HG02642 (cell line): ENCODE data around the gene PLAC1.

Source experiments
- ATAC-seq: cut with Tn5 transposase; IDR thresholded peaks from one replicate; pipeline ENCODE4 v1.9.1; 2021; ENCODE audit warnings: mild to moderate bottlenecking; ENCODE audit not compliant: unreplicated experiment, poor library complexity

The PLAC1 gene, protein sequence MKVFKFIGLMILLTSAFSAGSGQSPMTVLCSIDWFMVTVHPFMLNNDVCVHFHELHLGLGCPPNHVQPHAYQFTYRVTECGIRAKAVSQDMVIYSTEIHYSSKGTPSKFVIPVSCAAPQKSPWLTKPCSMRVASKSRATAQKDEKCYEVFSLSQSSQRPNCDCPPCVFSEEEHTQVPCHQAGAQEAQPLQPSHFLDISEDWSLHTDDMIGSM

DNA sequence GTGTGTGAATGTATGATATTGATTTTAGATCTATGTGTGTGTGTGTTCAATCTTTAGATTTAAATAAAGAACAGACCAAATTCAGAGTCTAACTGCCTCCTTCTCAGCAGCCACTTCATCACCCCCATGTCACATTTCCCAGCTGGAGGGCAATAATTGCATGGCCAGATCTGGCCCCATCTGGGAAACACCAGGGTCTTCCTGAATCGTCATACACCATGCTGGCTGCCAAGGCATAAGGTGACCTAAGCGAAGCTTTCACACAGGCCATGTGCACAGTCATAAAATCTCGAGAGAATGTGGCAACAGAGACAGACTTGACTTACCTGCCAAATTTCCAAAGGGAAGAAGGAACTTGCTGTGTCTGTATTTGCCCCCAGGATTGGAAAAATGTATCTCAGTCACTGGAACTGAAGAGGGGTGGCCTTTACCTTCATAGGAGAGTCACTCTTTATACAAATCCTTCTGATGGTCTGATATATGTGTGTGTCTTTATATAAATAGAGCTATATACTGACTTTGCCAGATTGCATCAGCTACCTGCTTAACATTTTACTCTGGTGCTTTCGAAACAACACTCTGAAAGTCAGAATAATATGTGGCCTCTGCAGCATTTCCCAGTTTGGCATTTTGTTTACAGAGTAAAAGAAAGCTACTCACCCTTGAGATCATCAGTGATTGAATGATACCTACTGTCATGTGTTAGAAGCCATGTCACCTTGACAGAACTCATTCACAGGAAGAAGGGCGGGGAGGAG is at the start of gene PLAC1:
Gene PLAC1 (minus strand): TSS at position 470 of the 758 bp plus-strand sequence. CDS start 91,789 bp downstream, outside the sequence.
- no peak for ATAC-seq

DNA sequence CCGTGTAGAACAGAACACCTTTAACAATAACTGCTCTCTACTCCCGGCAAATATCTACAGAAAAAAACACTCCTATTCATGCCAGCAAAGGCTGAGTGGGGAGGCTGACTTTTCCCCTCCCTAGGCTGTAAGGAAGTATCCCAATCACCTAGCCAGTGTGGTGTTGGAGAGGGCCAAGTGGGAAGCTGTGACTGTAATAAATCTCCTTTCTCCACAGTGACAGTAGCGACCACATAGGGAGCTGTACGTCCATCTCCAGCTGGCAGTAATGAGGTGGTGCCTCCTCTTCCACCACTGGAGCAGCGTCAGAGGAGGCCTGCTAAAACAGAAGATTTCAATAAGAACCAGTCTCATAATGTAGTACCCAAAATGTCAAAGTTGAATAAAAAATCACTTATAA is 47.9 kb upstream of the PLAC1 start:
- ATAC-seq = no peak

DNA sequence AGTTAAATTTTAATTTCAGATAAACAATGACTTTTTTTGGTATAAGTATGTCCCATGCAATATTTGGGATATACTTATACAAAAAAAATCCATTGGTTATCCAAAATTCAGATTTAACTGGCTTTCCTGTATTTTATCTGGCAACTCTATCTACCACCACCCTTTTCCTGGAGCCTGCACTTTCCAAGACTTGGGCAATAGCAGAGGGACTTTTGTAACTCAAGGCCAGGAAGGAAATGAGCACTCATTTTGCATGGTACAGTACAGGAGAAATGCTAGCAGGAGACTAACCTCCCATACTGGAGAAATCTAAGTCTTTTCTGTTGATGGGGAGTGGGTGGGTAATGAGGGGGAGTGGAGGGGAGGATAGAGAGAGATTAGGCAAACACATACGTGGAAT is 37.7 kb upstream of the PLAC1 start:
- ATAC-seq = no peak

DNA sequence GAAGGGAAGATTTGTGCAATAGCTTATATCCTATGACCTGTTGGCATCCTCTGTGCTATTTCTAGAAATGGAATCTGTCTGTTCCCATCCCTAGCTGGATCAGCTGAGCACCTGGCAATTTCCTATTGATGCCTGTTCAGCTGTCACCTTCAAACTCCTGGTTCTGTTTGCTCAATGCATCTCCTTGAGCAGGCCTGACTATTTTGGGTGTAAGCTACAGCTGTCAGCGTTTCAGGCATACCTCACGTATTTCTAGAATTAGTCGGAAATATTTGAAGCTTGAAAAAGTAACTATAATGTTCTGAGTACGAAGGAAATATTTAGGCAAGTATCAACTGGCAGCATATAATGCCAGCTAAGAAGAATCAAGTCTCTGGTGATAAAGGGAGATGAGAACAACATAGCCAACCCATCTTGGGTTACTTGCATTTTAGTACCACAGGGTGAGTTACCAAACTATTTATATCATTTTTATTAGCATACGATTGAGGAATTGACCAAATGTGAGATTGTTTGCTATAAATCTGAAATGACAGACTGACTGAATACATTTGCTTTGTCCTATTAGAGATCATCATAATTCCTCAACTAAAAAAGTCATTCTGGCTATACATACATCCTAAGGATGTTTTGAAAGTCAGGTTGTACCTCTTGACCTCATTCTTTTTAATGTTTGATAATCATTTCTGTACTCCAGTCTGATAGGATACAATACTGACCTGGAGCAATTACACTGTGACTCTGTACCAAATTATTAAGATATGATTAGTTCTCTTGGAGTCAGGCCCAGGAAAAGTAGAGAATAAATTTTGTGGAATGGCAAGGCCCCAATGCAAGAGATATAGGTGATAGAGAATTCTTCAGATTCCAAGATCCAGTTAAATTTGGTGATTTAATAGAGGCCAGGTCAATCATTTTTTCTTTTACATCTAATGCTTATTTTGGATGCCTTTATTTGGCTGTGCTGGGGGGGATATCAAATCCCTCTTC is 36.4 kb upstream of the PLAC1 start:
- no peak for ATAC-seq

DNA sequence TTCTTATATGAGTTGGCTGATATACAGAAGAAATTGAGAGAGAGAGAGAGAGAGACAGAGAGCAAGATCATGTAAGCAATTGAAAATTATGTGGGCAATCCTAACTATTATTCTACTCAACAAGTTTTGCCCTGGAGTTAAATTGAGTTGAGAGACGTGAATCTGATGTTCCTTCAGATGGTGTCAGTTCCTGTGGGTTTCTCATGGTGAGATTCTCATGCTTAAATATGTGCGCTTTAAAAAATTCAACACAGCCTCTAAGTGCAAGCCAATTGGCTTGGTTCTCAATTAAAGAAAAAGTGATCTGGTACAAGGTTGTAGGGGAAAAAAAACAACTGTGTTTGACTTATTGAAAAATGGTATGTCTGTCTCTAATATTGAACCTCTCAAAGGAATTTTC is 35.4 kb upstream of the PLAC1 start:
- no peak for ATAC-seq

DNA sequence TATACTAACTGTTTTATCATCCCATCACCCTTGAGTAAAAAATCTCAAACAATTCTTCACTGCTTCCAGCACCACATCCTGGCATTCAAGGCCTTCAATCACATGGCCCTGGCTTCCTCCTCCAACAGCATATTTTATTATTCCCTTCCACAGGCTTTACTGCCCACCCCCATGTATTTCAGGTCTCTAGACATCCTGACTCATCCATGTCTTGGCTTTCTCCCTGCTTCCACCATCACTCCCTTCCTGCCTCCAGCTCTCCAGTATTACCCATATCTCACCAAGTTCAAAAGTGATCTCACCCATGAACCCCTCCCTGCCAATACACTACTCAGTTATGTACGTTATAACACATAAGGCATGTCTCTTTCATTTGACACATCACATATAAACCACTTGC is 34.7 kb upstream of the PLAC1 start:
- ATAC-seq = no peak

DNA sequence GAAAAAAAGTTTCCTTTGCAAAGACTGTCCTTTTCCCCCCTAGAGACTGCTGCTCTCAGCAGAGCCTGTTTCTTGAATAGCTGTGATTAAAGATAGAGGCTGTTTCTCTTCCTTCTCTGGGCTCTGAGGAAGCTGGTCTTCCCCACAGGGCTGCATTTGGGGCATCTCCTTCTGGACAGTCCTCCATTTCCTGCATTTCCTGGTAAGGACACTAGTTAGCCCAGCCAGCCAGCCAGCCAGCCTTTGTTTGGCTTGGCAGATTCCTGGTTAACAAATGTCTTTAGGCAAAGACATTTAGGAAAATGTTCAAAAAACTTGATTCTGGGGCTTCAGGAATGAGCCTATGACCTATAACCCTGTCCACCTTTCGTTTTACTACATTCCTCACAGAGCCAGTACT is 34.0 kb upstream of the PLAC1 start:
- ATAC-seq = no peak

DNA sequence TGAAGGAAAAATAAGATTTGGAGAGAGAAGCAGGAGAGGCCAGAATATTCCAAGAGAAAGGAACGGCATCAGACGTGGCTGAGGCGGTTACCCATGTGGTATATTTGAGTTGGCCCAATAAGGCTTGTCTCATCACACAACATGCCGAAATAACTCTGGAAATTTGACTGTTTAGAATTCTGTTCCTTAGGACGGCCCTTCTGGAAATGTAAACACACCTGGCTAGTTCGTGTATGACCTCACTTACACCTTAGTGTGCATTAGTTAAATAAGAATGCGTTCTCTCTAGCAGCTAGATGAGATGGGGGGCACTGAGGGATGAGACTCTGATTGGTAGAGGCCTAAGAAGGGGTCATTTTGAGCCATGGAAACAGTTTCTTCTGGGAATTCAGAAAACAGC is 33.2 kb upstream of the PLAC1 start:
- no peak for ATAC-seq

DNA sequence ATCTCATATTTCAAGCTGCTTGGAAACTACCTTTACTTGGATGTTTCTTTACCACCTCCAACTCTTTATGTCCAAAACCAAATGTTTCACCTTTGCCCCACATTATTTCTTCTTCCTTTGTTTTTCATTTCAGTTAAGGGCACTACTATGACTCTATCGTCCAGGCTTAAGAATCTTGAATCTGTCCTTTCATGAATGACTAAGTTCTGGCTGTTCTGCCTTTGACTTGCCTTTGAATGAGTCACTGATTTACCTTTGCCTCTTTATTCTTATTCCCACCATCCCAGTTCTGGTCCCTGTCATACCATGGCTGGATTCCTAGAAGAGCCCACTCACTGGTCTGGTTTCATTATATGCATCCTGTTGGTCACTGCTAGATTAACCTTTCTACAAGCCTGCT is 30.6 kb upstream of the PLAC1 start:
- no peak for ATAC-seq

DNA sequence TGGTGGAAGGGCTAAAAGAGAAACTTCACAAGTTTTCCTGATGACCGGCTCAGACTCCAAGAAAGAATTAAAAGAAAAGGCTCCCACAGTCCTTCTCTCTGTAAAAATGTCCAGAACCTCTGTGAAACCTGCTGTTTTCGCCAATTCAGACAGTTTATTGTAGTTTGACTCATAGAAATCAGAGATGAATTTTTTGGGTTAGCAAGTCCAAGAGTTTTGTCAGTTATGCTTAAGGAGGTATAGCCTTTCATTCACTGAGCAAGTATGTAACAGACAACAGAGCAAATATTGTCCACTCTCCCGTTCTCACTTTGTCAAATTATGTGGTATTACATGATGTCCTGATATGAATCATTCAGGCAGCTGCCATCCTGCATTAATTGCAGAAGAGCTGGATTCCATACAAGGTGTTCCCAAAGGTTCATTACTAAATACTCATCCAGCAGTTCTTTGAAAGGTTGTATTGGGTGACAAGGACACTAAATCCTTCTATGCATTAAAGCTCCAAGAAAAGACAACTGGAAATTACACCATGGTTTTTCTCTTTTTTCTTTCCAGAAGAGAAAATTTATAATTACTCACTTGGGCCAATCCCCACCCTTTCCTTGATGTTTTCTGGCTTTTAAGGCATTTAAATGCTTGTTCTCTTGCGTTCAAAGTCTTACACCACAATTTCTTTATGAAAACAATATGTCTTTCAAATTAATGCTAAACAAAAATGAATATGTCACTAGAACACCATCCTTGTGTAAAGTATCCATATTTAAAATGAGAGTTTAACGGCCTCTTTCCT is 30.0 kb upstream of the PLAC1 start:
- ATAC-seq = no peak

DNA sequence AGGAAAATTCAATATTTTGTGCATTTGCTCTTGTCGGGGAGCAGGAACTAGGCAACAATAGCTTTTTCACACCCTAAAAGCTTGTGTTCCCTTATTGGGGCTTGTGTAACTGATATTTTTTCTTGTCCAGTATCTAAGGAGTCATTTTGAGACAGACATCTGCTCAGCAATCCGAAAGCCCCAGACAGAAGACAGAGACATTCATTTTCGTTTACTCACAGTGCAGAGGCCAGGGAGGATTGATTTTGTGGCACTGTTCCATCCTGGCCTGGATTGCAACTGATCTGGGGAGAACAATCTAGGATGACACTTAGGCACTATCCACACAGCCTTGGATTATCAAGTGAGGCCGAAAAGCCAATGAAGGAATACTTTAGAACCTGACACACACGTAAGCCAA is 27.4 kb upstream of the PLAC1 start:
- no peak for ATAC-seq

DNA sequence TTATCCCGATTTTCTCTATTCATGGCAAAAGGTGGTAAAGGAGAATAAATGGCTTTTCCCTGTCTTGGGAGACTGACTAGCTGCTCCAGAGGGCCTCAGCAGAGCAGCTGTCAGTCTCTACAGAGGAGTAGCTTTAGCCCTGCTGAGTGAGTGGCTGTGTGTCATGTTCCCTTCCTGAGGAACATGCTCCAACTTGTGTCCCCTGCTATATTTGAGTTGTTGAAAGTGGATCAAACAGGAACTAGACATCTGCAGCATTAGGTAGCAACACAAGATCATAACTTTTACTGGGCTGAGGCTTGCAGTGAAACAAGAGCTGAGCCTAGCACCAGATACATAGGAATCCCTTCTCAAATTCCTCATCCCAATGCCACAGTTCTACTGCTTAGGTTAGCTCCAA is 26.7 kb upstream of the PLAC1 start:
- ATAC-seq = no peak

DNA sequence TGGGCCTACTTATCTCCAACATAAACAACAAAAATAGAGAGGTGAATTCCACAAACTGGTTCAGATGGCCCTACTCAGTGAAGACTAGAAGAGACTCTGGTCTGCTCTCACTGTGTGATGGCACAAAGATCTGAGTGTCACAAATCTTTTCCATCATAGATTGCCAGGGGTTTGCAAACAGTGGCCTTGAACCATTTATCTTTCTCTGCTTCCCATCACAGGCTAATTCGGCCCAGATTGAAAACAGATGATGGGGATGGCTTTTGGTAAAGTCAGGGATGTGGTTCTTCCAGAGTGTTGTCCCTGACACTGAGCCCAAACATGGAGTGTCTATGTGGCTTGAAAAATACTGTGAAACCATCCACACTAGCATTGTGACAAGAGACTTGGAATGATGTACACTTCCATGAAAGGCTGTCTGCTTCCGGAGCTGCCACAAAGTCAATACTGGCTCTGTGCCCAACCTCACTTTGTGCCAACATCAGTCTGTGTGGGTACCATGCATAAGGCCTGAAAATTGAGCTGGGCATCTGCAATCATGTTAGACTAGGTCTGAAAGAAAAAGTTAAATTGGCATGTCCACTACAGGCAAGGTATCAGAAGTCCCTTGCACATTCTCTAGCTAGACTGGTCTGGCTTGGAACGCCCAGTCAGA is 25.2 kb upstream of the PLAC1 start:
- ATAC-seq = no peak

DNA sequence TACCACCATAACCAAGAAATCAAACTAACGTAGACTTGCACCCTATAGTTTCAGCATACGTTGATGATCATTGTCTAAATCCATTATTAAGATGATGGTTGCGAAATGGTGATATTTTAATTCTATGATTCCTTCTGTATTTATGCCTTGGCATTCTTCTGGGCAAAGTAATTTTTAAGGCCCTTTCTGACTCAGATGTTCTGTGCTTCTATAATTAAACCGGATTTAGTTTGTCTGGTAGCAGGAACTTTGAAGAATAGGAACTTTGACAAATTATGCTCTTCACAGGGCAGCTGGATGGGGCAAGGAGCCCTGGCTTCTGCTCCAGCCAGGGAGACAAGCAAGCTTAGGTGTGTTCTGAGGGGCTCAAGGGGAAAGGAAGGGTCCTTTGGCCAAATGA is 23.8 kb upstream of the PLAC1 start:
- ATAC-seq = no peak

DNA sequence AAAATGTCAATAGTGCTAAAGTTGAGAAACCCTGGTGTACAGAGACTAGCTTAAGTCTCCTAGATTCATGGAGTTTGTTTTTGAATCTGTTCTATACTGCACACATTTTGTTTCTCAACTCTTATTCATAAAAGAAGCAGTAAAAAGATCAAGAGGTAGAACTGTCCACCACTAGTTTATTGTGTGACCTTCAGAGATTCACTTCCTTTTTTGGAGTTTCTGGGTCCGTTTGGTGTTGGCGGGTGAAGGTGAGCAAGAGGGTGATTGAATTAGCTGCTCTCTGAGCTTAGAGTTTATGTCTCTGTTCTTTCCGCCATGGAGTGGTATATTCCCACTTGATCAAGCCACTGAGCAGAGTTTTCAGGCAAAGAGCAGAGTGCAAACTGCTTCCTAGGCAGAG is 21.4 kb upstream of the PLAC1 start:
- ATAC-seq = no peak

DNA sequence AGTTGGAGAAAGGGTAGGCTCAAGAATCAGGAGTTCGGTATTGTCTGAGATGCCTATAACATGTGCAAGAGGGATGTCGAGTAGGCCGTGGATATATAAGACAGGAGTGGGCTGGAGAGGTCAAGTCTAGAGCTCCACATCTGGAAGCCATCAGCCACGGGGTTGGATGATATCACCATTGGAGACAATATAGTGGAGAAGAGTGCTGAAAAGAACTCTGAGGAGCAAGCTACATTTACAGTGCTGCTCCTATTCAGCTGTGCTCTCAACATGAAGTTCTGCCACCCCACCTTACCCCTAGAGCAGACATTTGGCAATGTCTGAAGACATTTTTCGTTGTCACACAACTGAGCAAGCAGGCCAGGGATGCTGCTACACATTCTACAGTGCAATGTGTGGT is 20.9 kb upstream of the PLAC1 start:
- ATAC-seq = no peak

DNA sequence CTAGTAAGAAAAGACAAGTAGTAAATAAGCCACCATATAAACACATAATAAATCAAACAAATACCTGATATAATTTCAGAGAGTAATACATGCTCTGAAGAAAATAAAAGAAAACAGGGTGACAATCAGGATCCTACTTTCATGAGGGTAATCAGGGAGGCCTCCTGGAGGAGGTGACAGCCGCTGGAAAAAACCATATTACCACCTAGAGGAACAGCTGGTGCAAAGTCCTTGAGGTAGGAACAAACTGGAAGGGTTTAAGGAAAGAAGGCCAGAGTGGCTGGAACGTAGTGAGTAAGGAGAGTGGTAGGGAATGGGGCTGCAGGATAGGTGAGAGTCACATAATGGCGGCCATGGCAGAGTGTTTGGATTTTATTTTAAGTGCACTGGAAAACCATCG is 19.1 kb upstream of the PLAC1 start:
- no peak for ATAC-seq

DNA sequence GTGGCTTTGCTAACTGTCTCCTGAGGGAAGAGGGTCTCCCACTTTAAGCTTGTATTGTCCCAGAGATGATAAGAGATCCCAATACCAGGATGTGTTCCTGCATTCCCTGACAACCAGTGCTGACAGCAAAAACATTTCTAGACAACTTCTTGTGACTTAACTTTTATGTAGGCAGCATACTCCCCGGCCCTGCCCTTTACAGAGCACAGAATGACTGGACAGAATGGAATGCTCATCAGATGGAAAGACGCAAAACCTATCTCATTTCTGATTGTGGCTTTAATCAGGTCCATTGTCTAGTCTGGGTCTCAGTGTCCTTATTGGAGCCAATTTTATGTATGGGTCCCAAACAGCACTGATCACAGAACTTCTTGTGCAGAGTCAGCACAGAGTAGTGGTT is 18.2 kb upstream of the PLAC1 start:
- ATAC-seq = no peak

DNA sequence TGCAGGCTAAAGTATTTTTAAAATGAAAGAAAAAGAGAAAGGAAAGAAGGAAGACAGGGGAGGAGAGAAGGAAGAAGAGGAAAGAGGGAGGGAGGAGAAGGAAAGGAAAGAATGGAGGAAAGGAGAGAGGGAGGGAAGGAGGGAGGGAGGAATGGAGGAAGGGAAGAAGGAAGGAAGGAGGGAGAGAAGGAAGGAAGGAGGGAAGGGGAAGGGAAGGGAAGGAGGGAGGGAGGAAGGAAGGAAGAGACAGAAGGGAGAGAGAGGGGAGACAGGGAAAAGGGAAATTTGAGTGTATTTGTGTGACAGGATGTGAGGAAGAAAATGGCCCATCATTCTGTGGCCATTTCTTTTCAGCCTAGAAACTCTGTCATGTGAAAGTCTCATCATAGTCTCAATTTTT is 14.9 kb upstream of the PLAC1 start:
- ATAC-seq = no peak

DNA sequence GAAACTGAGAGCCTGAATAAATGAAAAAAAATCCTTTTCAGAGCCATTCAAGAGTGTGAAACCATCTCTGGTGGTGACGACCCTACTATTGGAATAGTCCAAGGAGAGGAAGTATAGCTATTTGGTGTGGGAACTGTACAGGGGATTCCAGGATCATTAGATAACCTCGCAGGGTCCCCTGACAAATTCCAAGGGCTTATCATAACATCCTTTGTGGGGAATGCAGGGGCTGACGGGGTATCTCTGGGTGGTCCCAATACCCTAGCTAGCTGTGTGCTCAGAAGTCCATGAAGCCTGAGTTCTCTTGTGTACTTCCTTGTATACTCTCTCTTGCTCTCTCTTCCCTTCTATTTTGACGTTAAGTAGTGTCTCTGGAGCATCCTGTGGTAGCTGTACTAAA is 13.8 kb upstream of the PLAC1 start:
- no peak for ATAC-seq
